GM19193 (cell line): ENCODE results near the gene MALRD1.

Experiments used
- POLR2A ChIP-seq: IDR thresholded peaks from 4 replicates; pipeline ENCODE4 v1.6.1; 2011; ENCODE audit not compliant: insufficient read depth, insufficient read length; ENCODE audit errors: extremely low read depth

Gene MALRD1

GRCh38 chr10:19245889-19246752 lies 197.5 kb downstream of the MALRD1 start:
- no peak for TF ChIP-seq POLR2A

GRCh38 chr10:19247843-19248242 lies 199.2 kb downstream of the MALRD1 start:
- no peak for TF ChIP-seq POLR2A

DNA sequence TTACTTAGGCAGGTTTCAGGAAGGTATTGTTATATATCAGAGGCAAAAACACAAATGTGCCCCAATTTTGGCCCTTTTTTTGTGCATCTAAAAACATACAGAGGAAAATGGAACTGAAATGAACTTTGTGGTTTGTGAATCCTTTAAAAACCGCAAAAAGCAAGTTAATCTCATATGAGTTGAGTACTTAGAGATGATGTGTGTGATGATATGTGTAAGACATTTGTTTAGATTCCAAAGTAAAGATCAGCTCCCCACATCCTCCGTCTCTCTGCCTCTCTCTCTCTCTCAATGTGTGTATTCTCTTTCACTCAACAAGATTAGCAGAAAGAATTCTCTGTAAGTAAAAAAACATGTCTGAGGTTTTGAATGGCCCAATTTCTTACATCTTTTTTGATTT lies 201.9 kb downstream of the MALRD1 start:
- no peak for TF ChIP-seq POLR2A

DNA sequence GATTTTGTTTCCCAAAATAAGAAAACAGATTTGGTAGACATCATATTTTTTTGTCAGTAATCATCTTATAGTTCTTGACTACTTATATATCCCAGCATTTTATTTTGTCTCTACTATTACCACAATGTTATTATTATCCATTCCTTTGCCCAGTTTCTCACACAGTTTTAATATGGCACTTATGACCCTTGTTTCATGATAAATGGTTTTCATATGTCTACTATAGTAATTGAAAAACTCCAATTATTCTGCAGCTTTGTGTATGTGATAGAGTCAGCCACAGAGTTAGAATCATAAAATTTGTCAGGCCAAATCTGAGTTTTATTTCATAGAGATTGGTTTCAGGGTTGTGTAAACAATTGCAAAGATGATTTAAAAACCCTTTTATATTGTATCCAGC lies 203.9 kb downstream of the MALRD1 start:
- TF ChIP-seq POLR2A, result no peak

GRCh38 chr10:19256331-19256730 lies 207.7 kb downstream of the MALRD1 start:
- no peak for TF ChIP-seq POLR2A

DNA sequence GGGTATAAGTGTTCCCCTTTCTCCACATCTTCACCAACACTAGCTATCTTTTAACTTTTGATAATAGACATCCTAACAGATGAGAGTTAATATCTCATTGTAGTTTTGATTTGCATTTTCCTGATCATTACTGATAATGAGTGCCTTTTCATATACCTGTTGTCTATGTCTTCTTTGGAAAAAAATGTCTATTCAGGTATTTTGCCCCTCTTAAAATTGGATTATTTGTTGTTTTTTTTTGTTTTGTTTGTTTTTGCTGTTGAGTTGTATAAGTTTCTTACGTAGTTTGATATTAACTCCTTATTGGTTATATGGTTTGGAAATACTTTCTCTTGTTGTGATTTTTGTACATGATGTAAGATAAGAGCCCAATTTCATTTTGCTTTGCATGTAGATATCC lies 214.7 kb downstream of the MALRD1 start:
- TF ChIP-seq POLR2A, result no peak

DNA sequence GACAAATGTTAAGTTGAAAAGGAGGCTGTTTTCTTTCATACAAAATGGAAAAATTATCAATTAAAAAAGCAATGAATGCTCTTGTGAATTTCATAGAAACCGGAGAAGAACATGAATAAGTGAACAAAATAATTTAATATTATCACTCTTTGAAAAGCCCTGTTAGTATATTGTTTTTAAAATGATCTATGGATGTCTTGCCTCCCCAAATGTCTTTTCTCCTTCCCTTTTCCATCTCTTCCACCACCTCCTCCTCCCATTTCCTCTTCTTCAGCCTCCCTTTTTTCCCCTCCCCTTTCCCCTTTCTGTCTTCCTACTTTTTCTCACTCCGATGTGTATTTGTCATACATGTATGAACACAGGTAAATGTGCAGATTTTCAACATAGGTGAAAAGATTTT lies 234.7 kb downstream of the MALRD1 start:
- no peak for TF ChIP-seq POLR2A

GRCh38 chr10:19283786-19284185 lies 235.2 kb downstream of the MALRD1 start:
- no peak for TF ChIP-seq POLR2A

DNA sequence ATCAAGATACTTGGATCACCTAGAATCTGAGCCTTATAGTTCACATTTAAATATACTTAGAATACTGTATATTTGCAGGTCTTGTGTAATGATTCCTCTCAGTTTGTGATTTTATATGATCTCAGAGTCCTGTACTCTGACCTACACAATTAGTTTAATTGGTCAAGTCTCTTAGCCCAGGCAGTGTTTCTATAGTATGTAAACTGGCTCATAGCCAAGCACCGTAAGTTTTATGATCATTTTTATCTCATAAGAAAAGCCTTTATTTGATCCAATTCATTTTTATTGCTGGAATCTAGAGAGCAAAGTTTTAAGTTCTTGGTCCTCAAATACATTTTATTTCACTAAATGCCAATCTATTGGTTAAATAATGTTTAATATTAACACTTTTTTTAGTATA lies 242.2 kb downstream of the MALRD1 start:
- no peak for TF ChIP-seq POLR2A

GRCh38 chr10:19294233-19294632 lies 245.6 kb downstream of the MALRD1 start:
- no peak for TF ChIP-seq POLR2A

DNA sequence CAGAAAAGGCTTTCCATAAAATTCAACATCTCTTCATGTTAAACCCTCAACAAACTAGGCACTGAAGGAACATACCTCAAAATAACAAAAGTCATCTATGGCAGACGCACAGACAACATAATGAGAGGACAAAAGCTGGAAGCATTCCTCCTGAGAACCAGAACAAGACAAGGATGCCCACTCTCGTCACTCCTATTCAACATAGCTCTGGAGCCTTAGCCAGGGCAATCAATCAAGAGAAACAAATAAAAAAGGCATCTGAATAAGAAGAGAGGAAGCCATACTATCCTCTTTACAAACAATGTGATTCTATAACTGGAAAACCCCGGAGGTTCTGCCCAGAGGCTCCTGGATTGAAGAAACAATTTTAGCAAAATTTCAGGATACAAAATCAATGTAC lies 251.0 kb downstream of the MALRD1 start:
- TF ChIP-seq POLR2A, result no peak

DNA sequence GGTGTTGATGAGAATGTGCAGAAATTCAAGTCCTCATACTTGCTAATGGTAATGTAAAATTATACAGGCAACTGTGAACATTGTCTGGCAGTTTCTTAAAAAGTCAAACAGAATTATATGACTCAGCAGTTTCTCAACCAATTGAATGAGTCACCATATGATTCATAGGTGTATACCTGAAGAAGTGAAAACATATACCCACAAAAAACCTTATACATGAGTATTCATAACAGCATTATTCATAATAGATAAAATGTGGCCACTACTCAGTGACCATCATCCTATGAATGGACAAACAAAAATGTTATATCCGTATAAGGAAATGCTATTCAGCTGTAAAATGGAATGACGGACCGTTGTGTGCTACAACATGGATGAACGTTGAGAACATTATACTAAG lies 253.5 kb downstream of the MALRD1 start:
- TF ChIP-seq POLR2A, result no peak

GRCh38 chr10:19310066-19310465 lies 261.5 kb downstream of the MALRD1 start:
- TF ChIP-seq POLR2A, result no peak

GRCh38 chr10:19316204-19316870 lies 267.7 kb downstream of the MALRD1 start:
- TF ChIP-seq POLR2A, result no peak

DNA sequence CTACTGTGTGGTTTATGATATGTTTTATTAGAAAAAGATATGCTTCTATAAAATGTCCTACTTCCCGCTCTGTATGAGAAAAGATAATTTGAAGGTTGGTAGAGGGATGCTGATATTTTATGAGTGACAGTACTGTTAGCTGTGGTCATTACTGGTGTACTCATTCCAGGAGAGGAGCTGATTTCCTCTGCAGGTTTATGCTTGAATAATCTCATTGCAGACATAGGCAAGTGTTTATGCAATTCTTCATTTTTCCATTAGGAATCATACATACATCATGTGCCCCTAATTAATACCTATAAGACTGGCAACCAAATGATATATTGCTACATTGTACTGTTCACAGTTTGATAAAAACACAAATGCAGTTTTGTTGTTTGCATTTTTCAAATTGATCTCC lies 269.4 kb downstream of the MALRD1 start:
- TF ChIP-seq POLR2A, result no peak

DNA sequence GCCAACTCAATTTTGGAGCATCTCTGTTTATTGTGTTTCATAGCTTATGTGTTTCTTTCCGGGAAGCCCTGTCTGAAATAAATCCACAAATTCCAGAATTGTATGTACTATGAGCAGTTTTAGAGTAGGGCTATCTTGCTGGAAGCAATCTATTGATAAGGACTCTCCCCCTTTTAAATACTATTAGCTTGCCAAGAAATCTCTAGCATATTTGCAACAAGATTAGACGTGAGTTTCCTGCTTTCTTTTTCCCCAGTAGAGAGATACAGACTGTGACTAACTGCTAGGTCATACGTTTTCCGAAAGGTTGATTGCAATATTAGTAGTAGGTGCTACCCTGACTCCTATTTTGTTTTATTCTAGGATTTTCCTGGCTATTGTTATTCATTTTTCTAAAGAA lies 277.0 kb downstream of the MALRD1 start:
- TF ChIP-seq POLR2A, result no peak
